GM21515 (cell line): ENCODE measurements around the gene CFLAR.
A peak's percentile ranks its signal among the peaks of the same experiment; 100 is the strongest.
"Not testable (repeated sequence)": the region's sequence is repeated elsewhere in the genome, so short reads cannot be mapped to it uniquely, and the experiment has no call there.

ENCODE experiments used
- ATAC-seq: cut with Tn5 transposase; IDR thresholded peaks from one replicate; pipeline ENCODE4 v1.9.1; 2021; ENCODE audit not compliant: unreplicated experiment

The CFLAR gene

GRCh38 chr2:201174687-201175086 is 58.7 kb downstream of the CFLAR start:
- ATAC-seq, result no peak

- ATAC-seq, result no peak
These were observed 60.1 kb downstream of the CFLAR start for GRCh38 chr2:201176081-201176481.

GRCh38 chr2:201180010-201180409 is 64.0 kb downstream of the CFLAR start:
- no peak for ATAC-seq

GRCh38 chr2:201182650-201183364 is 66.8 kb downstream of the CFLAR start, which contains the start of gene CASP10:
CASP10 (plus strand) TSS chr2:201183141; CDS start chr2:201185778, 2,637 bp downstream.
- peak; percentile 69 for ATAC-seq

DNA sequence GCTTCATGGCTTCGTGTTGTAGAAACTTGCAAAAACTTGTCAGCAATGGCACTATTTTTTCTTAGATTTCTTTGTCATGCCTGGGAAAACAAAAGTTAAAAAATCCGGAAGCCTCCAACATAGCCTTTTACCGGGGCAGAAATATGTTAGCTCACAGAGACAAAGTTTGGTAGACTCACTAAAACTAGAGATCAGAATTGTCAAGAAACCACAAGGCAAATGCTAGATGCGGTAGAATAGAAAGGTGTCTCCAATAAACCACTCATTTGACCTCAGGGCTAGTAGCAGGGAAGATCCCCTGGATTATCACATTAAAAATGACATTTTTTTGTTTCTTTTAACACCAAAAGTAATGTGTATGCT is 67.4 kb downstream of the CFLAR start:
- ATAC-seq, result no peak

- ATAC-seq, result not testable (repeated sequence)
These were observed 67.9 kb downstream of the CFLAR start for GRCh38 chr2:201183835-201184234.

DNA sequence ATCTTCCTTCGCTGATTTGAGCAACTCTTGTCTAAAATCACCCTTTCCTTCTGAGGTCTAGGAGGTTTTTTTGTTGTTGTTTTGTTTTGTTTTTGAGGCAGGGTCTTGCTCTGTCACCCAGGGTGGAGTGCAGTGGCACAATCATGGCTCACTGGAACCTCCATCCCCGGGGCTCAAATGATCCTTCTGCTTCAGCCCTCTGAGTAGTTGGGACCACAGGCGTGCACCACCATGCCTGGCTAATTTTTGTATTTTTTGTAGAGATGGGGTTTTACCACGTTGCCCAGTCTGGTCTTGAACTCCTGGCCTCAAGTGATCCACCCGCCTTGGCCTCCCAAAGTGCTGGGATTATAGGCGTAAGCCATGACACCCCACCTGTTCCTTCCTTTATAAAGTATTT is 68.3 kb downstream of the CFLAR start:
- ATAC-seq, result not testable (repeated sequence)

- no peak for ATAC-seq
These were observed 69.9 kb downstream of the CFLAR start for GRCh38 chr2:201185863-201186262.

DNA sequence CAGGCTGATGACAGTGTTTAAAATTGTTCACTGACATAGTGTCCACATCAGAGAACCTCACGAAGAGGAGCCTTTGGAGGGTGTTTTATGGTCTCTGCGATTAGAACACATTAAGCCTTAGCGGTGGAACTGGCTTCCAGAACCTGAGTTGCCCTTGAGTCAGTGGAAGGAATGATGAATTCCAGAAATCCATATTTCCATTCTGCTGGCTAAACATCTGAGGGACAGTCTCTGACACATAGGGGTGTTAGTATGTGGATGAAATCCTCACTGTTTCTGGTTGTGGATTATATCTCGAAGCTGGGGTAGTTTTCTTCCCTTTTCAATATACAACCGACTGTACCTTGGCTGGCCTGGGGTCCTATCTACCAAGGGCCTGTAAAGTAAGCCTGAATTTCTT is 71.0 kb downstream of the CFLAR start:
- no peak for ATAC-seq

GRCh38 chr2:201188449-201188848 is 72.5 kb downstream of the CFLAR start:
- no peak for ATAC-seq

- no peak for ATAC-seq
These were observed 75.3 kb downstream of the CFLAR start for GRCh38 chr2:201191132-201191875.

GRCh38 chr2:201194097-201194496 is 78.1 kb downstream of the CFLAR start:
- ATAC-seq, result peak; percentile 92

DNA sequence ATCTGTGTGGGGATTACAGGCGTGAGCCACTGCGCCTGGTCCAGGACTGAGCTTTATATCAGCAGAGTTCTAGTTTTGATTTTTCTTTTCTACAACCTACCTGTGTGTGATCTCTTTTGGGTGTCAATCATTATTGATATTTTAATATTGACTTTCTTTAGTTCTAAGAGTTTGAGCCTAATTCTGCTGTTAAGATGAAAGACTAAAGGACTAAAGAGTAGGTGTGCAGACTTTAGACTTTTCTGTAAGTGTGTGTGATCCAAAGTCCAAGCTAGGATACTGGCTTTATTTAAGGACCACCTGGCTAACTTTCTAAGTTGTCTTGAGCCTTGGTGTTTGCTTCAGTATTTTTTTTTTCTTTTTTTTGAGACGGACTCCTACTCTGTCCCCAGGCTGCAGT is 79.4 kb downstream of the CFLAR start:
- no peak for ATAC-seq

- ATAC-seq, result no peak
These were observed 80.0 kb downstream of the CFLAR start for GRCh38 chr2:201196003-201196402.

GRCh38 chr2:201196803-201197202 is 80.8 kb downstream of the CFLAR start:
- no peak for ATAC-seq

GRCh38 chr2:201197781-201198180 is 81.8 kb downstream of the CFLAR start:
- no peak for ATAC-seq

DNA sequence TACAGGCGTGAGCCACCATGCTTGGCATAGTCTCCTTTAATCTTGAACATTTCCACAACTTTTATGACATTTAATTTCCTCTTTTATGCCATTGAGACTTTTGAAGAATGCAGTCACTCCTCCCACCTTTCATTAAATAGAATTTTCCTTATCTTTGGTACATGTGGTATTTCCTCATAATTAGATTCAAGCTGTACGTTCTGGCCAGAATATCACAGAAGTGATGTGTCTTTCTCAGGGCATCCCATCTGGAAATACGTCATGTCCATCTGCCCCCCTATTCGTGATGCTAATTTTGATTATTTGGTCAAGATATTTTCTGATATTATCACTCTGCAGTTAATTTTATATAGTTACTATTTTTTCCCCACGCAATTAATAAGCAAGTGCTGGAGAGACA is 83.9 kb downstream of the CFLAR start:
- no peak for ATAC-seq

GRCh38 chr2:201200345-201200744 is 84.4 kb downstream of the CFLAR start:
- no peak for ATAC-seq

DNA sequence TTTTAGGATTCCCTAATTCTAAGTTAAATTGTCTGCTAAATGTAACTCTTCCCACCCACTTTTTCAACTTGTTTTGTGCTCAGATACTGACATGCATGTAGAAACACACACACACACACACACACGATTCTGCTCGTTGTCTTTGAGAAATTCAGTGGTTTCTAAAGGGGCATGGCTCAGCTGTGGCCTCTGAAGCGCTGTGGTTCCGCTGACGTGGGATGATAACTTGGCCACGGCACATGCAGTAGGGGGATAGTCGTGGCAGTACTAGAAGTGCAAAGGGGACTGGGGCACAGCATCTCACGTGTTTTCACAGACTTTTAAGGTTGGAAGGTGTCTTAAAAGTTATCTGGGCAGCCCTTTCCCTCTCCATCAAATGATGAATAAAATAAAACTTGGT is 85.4 kb downstream of the CFLAR start:
- no peak for ATAC-seq

- ATAC-seq, result no peak
These were observed 88.1 kb downstream of the CFLAR start for GRCh38 chr2:201203916-201204654.

DNA sequence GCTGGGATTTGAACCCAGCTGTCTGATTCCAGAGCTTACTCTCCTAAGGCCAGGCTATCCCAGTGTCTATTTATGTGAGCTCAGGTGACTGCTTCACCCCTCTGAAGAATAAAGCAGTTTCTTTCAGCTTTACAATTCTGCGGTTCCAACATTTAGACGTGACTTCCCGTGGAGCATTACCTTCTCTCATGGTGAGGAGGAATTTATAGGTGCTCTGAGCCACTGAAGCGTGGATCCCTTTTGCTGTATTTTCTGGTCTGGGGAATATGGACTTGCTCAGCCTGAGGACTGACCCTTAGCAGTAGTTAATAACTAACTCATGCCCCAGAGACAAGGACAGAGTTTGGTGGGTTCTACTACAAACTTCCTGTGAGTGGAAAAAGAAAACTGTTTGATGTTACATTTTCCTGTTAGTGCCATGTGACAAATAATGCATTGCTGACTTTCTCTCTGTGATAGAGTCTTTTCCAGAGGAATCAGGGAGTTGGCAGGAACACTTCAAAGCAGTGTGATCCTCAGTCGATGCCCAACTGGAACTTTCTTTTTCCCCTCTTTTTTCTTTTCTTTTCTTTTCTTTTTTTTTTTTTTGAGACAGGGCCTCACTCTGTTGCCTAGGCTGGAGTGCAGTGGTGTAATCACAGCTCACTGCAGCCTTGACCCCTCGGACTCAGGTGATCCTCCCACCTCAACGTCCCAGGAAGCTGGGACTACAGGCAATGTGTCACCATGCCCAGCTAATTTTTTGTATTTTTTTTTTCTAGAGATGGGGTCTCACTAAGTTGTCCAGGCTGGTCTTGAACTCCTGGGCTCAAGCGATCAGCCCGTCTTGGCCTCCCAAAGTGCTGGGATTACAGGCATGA is 88.9 kb downstream of the CFLAR start:
- no peak for ATAC-seq
